Smooth muscle cell of trachea (primary cell): Measurements from ENCODE around the gene FN3KRP. TPM values are rescaled to one million over a fixed set of nuclear protein-coding genes. Genes with fewer than 3 reads are reported as not detected.

Experiments used
- total RNA-seq: library from RNA; depleted of rRNA; stranded (reverse); fragments of >200 nt; gene quantifications from 2 replicates; pipeline ENCODE4 v1.2.1, GENCODE V29; 2014

Gene FN3KRP, protein sequence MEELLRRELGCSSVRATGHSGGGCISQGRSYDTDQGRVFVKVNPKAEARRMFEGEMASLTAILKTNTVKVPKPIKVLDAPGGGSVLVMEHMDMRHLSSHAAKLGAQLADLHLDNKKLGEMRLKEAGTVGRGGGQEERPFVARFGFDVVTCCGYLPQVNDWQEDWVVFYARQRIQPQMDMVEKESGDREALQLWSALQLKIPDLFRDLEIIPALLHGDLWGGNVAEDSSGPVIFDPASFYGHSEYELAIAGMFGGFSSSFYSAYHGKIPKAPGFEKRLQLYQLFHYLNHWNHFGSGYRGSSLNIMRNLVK
- 14.4 and 27.8 TPM in 2 replicates for total RNA-seq

DNA sequence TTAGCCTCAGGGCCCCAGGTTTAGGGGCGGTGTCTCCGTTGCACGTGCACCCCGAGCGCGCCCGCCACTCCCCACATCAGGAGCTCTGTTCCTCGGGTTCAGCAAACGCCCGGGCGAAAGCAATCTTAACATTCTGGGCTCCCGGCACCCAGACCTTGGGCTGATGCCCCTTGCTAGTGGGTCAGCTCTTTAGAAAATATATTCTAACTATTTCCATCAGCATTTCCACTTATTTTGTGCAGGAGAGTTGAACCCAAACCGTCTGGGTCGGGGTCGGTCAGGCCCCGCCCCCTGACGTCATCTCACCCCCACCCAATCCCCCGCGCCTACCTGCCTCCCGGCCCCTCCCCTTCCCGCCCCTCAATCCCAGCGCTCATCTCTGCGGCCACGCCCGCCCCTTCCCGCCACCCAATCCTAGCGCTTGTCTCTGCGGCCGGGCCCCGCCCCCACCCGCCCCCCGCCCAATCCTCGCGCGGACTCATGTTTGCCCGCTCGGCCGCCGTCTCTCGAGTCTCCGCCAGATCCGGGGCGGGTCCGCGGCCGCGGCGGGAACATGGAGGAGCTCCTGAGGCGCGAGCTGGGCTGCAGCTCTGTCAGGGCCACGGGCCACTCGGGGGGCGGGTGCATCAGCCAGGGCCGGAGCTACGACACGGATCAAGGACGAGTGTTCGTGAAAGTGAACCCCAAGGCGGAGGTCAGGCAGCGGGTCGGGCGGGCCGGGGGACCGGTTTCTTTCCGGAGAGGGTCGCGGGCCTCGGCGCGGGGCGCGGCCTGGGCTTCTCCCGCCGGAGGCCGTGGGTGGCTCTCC lies at the start of gene FN3KRP:
FN3KRP (plus strand) TSS at position 504 of the 808 bp plus-strand sequence; CDS start at position 554, 50 bp downstream.

DNA sequence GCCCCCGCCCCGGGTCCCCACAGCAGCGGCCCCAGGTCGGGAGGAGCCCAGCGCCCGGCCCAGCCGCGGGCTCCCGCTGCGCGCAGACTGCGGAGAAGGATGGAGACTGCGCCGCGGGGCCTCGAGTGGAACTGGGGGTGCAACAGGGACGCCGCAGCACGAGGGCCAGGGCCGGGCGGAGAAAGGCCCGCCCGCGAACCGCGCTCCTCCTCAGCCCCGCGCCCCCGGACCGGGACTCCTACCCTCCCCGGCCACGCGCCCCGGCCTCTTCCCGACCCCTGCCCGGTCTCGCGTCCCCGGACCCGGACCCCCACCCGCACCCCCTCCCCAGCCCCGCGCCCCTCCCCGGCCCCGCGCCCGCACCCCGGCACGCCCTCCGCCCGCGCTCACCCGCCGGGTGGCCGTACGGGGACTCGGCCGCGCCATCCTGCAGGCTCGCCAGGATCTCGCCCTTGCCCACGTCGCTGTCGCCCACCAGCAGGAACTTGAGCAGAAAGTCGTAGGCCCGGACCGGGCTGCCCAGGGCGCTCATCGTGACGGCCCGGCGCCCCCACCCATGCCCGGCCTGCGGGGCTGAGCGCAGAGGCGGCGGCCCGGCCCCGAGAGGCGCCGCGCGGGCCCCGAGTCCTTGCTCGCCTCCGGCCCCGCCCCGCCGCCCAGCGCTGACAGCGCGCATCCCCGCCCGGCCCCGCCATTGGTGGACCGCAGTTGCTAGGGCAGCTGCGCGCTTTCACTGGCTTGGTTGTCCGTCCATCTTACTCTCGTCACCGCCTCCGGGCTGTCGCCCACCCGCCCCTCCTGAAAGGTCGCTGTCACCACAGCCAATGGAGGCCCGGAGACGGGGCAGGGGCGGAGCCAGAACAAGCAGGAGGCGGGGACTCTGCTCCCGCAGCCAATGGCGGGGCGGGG lies 18.2 kb upstream of the FN3KRP start, which contains the start of gene RAB40B:
RAB40B (minus strand) TSS at position 634 of the 909 bp plus-strand sequence; CDS start at position 532, 102 bp downstream.

DNA sequence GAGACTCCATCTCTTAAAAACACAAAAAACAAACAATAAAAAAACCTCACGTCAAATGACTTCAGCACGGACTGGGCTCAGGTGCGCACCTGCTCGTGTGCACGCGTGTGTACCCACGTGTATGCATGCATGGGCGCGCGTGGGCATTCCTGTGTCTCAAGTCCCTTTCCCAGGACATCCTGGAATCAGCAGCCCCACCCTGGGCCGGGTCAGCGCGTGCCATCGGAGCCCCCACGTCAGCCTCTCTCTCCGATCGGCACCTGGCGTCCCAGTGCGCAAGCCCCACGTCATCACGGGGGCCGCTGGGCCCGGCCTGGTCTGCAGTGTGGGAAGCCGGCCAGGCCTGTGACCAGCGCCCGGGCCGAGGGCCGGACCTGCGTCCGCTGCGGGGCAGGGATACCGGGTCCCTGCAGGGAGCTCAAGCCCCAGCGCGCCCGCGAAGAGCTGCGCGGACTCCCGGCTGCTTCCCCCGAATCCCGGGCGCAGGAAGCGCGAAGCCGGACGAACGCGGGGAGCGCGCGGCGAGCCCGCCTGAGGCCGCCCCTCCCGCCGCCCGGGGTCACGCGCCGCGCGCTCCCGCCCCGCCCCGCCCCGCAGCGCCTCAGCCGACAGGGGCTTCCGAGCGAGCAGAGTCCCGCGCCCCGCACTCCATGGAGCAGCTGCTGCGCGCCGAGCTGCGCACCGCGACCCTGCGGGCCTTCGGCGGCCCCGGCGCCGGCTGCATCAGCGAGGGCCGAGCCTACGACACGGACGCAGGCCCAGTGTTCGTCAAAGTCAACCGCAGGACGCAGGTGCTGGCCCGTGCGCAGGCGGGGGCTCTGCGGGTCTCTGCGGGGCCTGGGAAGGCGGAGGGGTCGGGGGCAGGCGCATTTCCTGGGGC lies 18.7 kb downstream of the FN3KRP start, which contains the start of gene FN3K:
FN3K (plus strand) TSS at position 629 of the 880 bp plus-strand sequence; CDS start at position 651, 22 bp downstream.

DNA sequence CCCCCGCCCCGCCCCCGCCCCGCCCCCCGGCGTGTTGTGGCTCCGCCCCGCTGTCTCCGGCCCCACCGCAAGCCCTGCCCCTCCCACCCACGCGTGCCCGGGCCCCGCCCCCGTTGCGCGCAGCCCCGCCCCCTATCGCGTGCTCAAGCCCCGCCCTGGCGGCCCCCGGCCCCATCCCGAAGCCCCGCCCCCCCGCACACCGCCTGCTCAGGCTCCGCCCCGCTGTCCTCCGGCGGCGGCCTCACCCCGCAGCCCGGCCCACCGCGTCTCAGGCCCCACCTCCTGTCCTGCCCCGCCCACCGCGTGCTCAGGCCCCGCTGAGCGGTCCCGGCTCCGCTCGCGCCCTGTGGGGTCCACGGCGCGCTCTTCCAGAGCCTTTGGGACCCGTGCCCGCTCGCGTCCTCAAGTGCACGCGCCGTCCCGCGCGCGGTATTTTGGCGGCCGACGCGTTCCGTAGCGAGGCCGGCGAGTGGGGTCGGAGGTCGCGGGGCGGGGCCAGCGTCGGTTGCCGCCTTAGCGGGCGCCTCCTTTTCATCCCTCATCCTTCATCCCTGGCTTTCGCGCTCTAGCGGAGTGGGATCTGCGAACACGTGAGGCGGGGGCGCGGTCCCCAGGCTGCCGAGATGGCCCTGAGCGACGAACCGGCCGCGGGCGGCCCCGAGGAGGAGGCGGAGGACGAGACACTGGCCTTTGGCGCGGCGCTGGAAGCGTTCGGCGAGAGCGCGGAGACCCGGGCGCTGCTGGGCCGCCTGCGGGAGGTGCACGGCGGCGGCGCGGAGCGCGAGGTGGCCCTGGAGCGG lies 35.3 kb downstream of the FN3KRP start, which contains the start of gene TBCD:
TBCD (plus strand) TSS at position 495 of the 800 bp plus-strand sequence; CDS start at position 624, 129 bp downstream.

Other genes starting within 250 kb of the FN3KRP start
- 24.4 and 46.1 TPM in 2 replicates for gene FOXK2, start 197.0 kb upstream of the FN3KRP start, total RNA-seq
- 51.3 and 58.1 TPM in 2 replicates for gene WDR45B, start 68.3 kb upstream of the FN3KRP start, total RNA-seq
- gene RAB40B, start 18.0 kb upstream of the FN3KRP start, total RNA-seq = 5.8 and 20.0 TPM in 2 replicates
- 4.8 and 6.9 TPM in 2 replicates for gene FN3K, start 18.9 kb downstream of the FN3KRP start, total RNA-seq
- 45.5 and 65.6 TPM in 2 replicates for gene TBCD, start 35.4 kb downstream of the FN3KRP start, total RNA-seq
- gene ZNF750, start 123.3 kb downstream of the FN3KRP start, total RNA-seq = under 0.01 TPM in 1 of 2 replicates, not detected in the other